CD4-positive, alpha-beta T cell treated with Interleukin-15 for 1 hour (primary cell): ENCODE data around the gene FCRL3.

ENCODE experiments used
- DNase-seq: peaks from one replicate; pipeline ENCODE4 v3.0.0-alpha.2; 2020

The FCRL3 gene

GRCh38 chr1:157673008-157673407 lies 27.6 kb downstream of the FCRL3 start:
- no peak for DNase-seq

- no peak for DNase-seq
Measured at GRCh38 chr1:157671895-157672294, 28.7 kb downstream of the FCRL3 start.

- no peak for DNase-seq
Measured at GRCh38 chr1:157659576-157660247, 40.9 kb downstream of the FCRL3 start.

GRCh38 chr1:157658571-157658970 lies 42.0 kb downstream of the FCRL3 start:
- DNase-seq = no peak

GRCh38 chr1:157653494-157653873 lies 47.1 kb downstream of the FCRL3 start:
- no peak for DNase-seq

GRCh38 chr1:157652859-157653493 lies 47.6 kb downstream of the FCRL3 start:
- no peak for DNase-seq

- no peak for DNase-seq
Measured at GRCh38 chr1:157648317-157648716, 52.3 kb downstream of the FCRL3 start.

- no peak for DNase-seq
Measured at GRCh38 chr1:157646144-157646543, 54.4 kb downstream of the FCRL3 start.

GRCh38 chr1:157641177-157641576 lies 59.4 kb downstream of the FCRL3 start:
- DNase-seq = no peak

- DNase-seq = no peak
Measured at GRCh38 chr1:157639800-157640199, 60.8 kb downstream of the FCRL3 start.

GRCh38 chr1:157628773-157629172 lies 71.8 kb downstream of the FCRL3 start:
- no peak for DNase-seq
